IMR-90 (cell line): ENCODE measurements around the gene CRYBG2. TPM values are rescaled to one million over a fixed set of nuclear protein-coding genes. Genes with fewer than 3 reads are reported as not detected.
A peak's percentile ranks its signal among the peaks of the same experiment; 100 is the strongest.

Experiments
- ATAC-seq: fragments of 200-7000 bp; cut with Tn5 transposase; 2 replicates; pipeline ENCODE4 v1.9.1; 2020; ENCODE audit warnings: low read depth, mild to moderate bottlenecking, moderate library complexity
- BruUV-seq: library from RNA; stranded (reverse); fragments of 400-500 nt; replicated peaks from 2 replicates; lab custom pipeline; 2021; lab: Mats Ljungman, UMichigan
- CTCF ChIA-PET: fragments of 300-600 bp; formaldehyde crosslinking; extraction: SDS; loops from one replicate; lab custom pipeline; 2021; ENCODE audit warnings: antibody characterized with exemption; lab: Yijun Ruan, JAX
- POLR2A ChIA-PET: fragments of 300-600 bp; sonication (Branson Sonifier 250); formaldehyde crosslinking; loops from one replicate; lab custom pipeline; 2022; ENCODE audit warnings: antibody characterized with exemption; ENCODE audit not compliant: unreplicated experiment; lab: Charles Lee
- DNase-seq: peaks from one replicate; pipeline ENCODE4 v3.0.0; 2013
- H2AFZ ChIP-seq: replicated peaks from 2 replicates; pipeline ENCODE3; 2013; ENCODE audit warnings: low read length, mild to moderate bottlenecking; ENCODE audit not compliant: poor library complexity
- H2AK5ac ChIP-seq: 2 replicates; pipeline ENCODE4 v1.6.1; 2013; ENCODE audit warnings: low read depth, low read length, inconsistent platforms
- H2AK9ac ChIP-seq: replicated peaks from 2 replicates; pipeline ENCODE3; 2013; ENCODE audit warnings: mild to moderate bottlenecking, low read depth, low read length, moderate library complexity; ENCODE audit not compliant: poor library complexity
- H2BK120ac ChIP-seq: 2 replicates; pipeline ENCODE4 v1.6.1; 2013; ENCODE audit warnings: low read depth, low read length, inconsistent platforms
- H2BK15ac ChIP-seq: 3 replicates; pipeline ENCODE4 v1.6.1; 2013; ENCODE audit warnings: low read depth, low read length, inconsistent platforms
- H2BK20ac ChIP-seq: 2 replicates; pipeline ENCODE4 v1.6.1; 2013; ENCODE audit warnings: low read depth, mild to moderate bottlenecking, inconsistent platforms, low read length, moderate library complexity
- H2BK5ac ChIP-seq: 2 replicates; pipeline ENCODE4 v1.6.1; 2013; ENCODE audit warnings: mild to moderate bottlenecking, low read depth, low read length, inconsistent platforms; ENCODE audit not compliant: poor library complexity, severe bottlenecking
- H3K14ac ChIP-seq: replicated peaks from 2 replicates; pipeline ENCODE4 v1.6.1; 2013; ENCODE audit warnings: low read depth, low read length, inconsistent platforms
- H3K18ac ChIP-seq: 2 replicates; pipeline ENCODE4 v1.6.1; 2013; ENCODE audit warnings: low read depth, low read length, control low read depth
- H3K23ac ChIP-seq: 2 replicates; pipeline ENCODE4 v1.6.1; 2013; ENCODE audit warnings: low read depth, low read length, inconsistent platforms
- H3K27ac ChIP-seq: 2 replicates; pipeline ENCODE4 v1.5.1; 2013; ENCODE audit warnings: mild to moderate bottlenecking, control low read depth, low read length; ENCODE audit not compliant: insufficient read depth
- H3K27me3 ChIP-seq: 2 replicates; pipeline ENCODE4 v1.6.1; 2013; ENCODE audit warnings: low read length; ENCODE audit not compliant: control insufficient read depth, insufficient read depth
- H3K36me3 ChIP-seq: 2 replicates; pipeline ENCODE4 v1.6.1; 2013; ENCODE audit warnings: low read length, mixed read lengths; ENCODE audit not compliant: control insufficient read depth, insufficient read depth
- H3K4ac ChIP-seq: 2 replicates; pipeline ENCODE4 v1.6.1; 2013; ENCODE audit warnings: low read depth, low read length, inconsistent platforms
- H3K4me1 ChIP-seq: 2 replicates; pipeline ENCODE4 v1.6.1; 2013; ENCODE audit warnings: low read length, mixed read lengths; ENCODE audit not compliant: control insufficient read depth, insufficient read depth
- H3K4me2 ChIP-seq: 2 replicates; pipeline ENCODE4 v1.6.1; 2013; ENCODE audit warnings: low read depth, mild to moderate bottlenecking, control low read depth, low read length, moderate library complexity
- H3K4me3 ChIP-seq: 2 replicates; pipeline ENCODE4 v1.5.1; 2013; ENCODE audit warnings: low read depth, mild to moderate bottlenecking, control low read depth, low read length, moderate library complexity; ENCODE audit not compliant: insufficient read depth
- H3K56ac ChIP-seq: 2 replicates; pipeline ENCODE4 v1.6.1; 2013; ENCODE audit warnings: low read length, inconsistent platforms; ENCODE audit not compliant: insufficient read depth; ENCODE audit errors: extremely low read depth
- H3K79me1 ChIP-seq, 2 experiments: 2 replicates each; pipeline ENCODE4 v1.6.1; 2013; ENCODE audit warnings: low read length in 2 of 2, inconsistent platforms in 1 of 2, low read depth in 1 of 2
- H3K9ac ChIP-seq: 2 replicates; pipeline ENCODE4 v1.6.1; 2013; ENCODE audit warnings: low read depth, low read length, control low read depth
- H3K9me1 ChIP-seq: 2 replicates; pipeline ENCODE4 v1.6.1; 2013; ENCODE audit warnings: low read length, inconsistent platforms; ENCODE audit not compliant: insufficient read depth
- H3K9me3 ChIP-seq: 2 replicates; pipeline ENCODE4 v1.6.1; 2013; ENCODE audit warnings: low read length; ENCODE audit not compliant: control insufficient read depth, insufficient read depth
- H4K20me1 ChIP-seq: 2 replicates; pipeline ENCODE4 v1.6.1; 2013; ENCODE audit warnings: low read length, inconsistent platforms; ENCODE audit not compliant: insufficient read depth
- H4K5ac ChIP-seq: 2 replicates; pipeline ENCODE4 v1.6.1; 2013; ENCODE audit warnings: mild to moderate bottlenecking, low read depth, low read length, control low read depth
- H4K8ac ChIP-seq, 2 experiments: 2 replicates each; pipeline ENCODE4 v1.6.1; 2013; ENCODE audit warnings: low read depth in 2 of 2, low read length in 2 of 2, control low read depth in 1 of 2, inconsistent platforms in 1 of 2
- H4K91ac ChIP-seq: 2 replicates; pipeline ENCODE4 v1.6.1; 2013; ENCODE audit warnings: low read depth, low read length, inconsistent platforms; ENCODE audit not compliant: insufficient read depth
- CEBPB ChIP-seq: IDR thresholded peaks from 2 replicates; pipeline ENCODE4 v1.6.1; 2012; ENCODE audit warnings: low read depth, low read length, improper control_type of control experiment
- CHD1 ChIP-seq: IDR thresholded peaks from 2 replicates; pipeline ENCODE4 v1.6.1; 2012; ENCODE audit warnings: low read depth, low read length, improper control_type of control experiment
- WGBS, 2 experiments: methylation state at CpG; one replicate each; pipeline versions ENCODE4 v1.1.5 to v1.1.7; 2013; ENCODE audit warnings: missing lambda C conversion rate in 2 of 2; ENCODE audit not compliant: insufficient read length in 1 of 2; ENCODE audit errors: extremely low coverage in 2 of 2; 5-methylcytosine and 5-hydroxymethylcytosine counted together
- dilution Hi-C: fragments of 300-500 bp; cut with HindIII; formaldehyde crosslinking; loops from one replicate; pipeline ENCODE4 v1.14.3; 2018; ENCODE audit warnings: low sequenced_read_pairs; ENCODE audit not compliant: unreplicated experiment
- in situ Hi-C: fragments of 300-500 bp; cut with MboI; formaldehyde crosslinking; loops from 3 replicates; pipeline ENCODE4 v1.14.3; 2019; ENCODE audit warnings: low sequenced_read_pairs, inconsistent platforms, mixed read lengths
- intact Hi-C: fragments of 100-400 bp; cut with micrococcal nuclease; formaldehyde crosslinking; loops from 2 replicates; pipeline ENCODE4 v1.10.0; 2022
- polyA plus RNA-seq, 3 experiments: library from polyadenylated mRNA; depleted of rRNA; stranded (reverse); fragments of >200 nt; gene quantifications; 2 replicates each; pipeline ENCODE4 v1.2.3, GENCODE V29; 2012; ENCODE audit warnings: low replicate concordance in 1 of 3
- total RNA-seq: library from RNA; depleted of rRNA; stranded (reverse); fragments of >200 nt; gene quantifications from 2 replicates; pipeline ENCODE4 v1.2.3, GENCODE V29; 2012

CRYBG2 gene
- total and polyA plus RNA-seq, 2 of the 4 experiments (the other 2 are of a cell fraction): not detected

GRCh38 chr1:26283871-26284596 lies 69.9 kb downstream of the CRYBG2 start:
- H2BK20ac ChIP-seq: peak overlapping the region; percentile 90
- H2AFZ ChIP-seq: peak overlapping the region; percentile 88
- TF ChIP-seq CHD1 (no peak), CEBPB (peak; percentile 95)
- H4K20me1 ChIP-seq: peaks cover 44% of the 10 kb centered on the region
- no peak overlapping the region; the same call in 1 of the 2 replicates for H3K4me2 ChIP-seq
- no peaks in the 10 kb centered on the region for H3K9me3 ChIP-seq
- 0 out of 2 replicates have a peak overlapping the region, but pooled peaks have one; percentile 39 for H3K56ac ChIP-seq
- ChIA-PET CTCF (interaction anchor here (1.1 kb wide), 1 partner anchor 38 kb away, joined by 5 read pairs; no protein-coding TSS in a partner anchor), POLR2A (no interaction called here)
- BruUV-seq: no TSS peak
- H3K4me1 ChIP-seq: peaks cover 45% of the 10 kb centered on the region
- DNase-seq (no peak), ATAC-seq (no peak)
- intact Hi-C loops (no loop called here), in situ Hi-C loops (no loop called here), dilution Hi-C loops (no loop called here)
- peak overlapping the region; percentile 97 for H2BK120ac ChIP-seq
- H3K9me1 ChIP-seq: peaks cover 43% of the 10 kb centered on the region
- H3K27ac ChIP-seq: peak overlapping the region; percentile 91
- peak overlapping the region; percentile 60 for H3K18ac ChIP-seq
- H2AK9ac ChIP-seq: peak overlapping the region; percentile 98
- H4K5ac ChIP-seq: peak overlapping the region; percentile 81
- H3K4ac ChIP-seq: peak overlapping the region; percentile 98
- H3K14ac ChIP-seq: peak overlapping the region; percentile 93
- H3K9ac ChIP-seq: no peak overlapping the region; the same call in 1 of the 2 replicates
- H3K27me3 ChIP-seq: no peaks in the 10 kb centered on the region
- peaks cover 20% of the 10 kb centered on the region for H3K36me3 ChIP-seq
- H2BK5ac ChIP-seq: peak overlapping the region; percentile 98
- peak overlapping the region; percentile 96 for H4K91ac ChIP-seq
- WGBS, 2 experiments: 85% methylated on average over 5 of the region's 12 CpGs; no CpG with 5 or more reads in 1 of the 2 experiments
- H3K4me3 ChIP-seq: no peak overlapping the region
- H2AK5ac ChIP-seq: peak overlapping the region; percentile 97
- H3K23ac ChIP-seq: peak overlapping the region; percentile 96
- H4K8ac ChIP-seq: peak overlapping the region; percentile 58 to 89
- H3K79me1 ChIP-seq: peaks cover 20 to 71% of the 10 kb centered on the region in 2 experiments
- peak overlapping the region; percentile 84; the same call in 2 of the 3 replicates for H2BK15ac ChIP-seq
